Measurements from ENCODE around the gene ERN1. TPM values are rescaled to one million over a fixed set of nuclear protein-coding genes. Genes with fewer than 3 reads are reported as not detected.

ERN1 gene
- total and polyA plus RNA-seq, 2 of the 13 experiments (the other 11 are each of a cell fraction or from before 2014, with no cell fraction given) = 6.0 to 12.7 TPM

DNA sequence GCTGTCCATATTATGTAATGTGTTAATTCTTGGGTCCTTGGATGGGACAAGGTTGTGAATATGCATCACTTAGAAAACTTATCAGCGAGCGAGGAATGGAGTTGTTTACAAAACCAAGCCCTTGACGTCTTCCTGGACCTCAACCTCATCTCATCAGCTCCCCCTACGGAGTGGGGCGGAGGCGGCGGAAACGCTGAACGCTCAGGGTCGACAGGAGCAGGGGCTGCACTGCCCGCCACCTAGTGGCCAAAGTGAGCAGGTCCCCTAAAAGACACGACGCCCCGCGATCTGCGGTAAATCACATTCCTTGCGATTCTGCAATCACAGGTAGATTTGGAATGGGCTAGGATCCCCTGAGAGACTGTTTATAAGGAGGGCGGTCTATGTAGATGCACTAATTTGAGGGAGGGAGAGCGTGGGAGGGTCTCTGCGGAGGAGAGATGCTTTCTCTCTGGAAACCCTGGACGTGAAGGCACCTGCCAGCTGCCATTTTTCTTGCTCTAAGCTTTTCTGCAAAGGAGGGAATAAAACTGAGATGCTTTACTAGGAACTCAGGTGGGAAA lies 104.1 kb downstream of the ERN1 start (continued):
- TF ChIP-seq, protein P1, sequence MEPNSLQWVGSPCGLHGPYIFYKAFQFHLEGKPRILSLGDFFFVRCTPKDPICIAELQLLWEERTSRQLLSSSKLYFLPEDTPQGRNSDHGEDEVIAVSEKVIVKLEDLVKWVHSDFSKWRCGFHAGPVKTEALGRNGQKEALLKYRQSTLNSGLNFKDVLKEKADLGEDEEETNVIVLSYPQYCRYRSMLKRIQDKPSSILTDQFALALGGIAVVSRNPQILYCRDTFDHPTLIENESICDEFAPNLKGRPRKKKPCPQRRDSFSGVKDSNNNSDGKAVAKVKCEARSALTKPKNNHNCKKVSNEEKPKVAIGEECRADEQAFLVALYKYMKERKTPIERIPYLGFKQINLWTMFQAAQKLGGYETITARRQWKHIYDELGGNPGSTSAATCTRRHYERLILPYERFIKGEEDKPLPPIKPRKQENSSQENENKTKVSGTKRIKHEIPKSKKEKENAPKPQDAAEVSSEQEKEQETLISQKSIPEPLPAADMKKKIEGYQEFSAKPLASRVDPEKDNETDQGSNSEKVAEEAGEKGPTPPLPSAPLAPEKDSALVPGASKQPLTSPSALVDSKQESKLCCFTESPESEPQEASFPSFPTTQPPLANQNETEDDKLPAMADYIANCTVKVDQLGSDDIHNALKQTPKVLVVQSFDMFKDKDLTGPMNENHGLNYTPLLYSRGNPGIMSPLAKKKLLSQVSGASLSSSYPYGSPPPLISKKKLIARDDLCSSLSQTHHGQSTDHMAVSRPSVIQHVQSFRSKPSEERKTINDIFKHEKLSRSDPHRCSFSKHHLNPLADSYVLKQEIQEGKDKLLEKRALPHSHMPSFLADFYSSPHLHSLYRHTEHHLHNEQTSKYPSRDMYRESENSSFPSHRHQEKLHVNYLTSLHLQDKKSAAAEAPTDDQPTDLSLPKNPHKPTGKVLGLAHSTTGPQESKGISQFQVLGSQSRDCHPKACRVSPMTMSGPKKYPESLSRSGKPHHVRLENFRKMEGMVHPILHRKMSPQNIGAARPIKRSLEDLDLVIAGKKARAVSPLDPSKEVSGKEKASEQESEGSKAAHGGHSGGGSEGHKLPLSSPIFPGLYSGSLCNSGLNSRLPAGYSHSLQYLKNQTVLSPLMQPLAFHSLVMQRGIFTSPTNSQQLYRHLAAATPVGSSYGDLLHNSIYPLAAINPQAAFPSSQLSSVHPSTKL (CRISPR knock-in tag; IDR thresholded peaks at IDR 0.05) = peak; percentile 59; the same call in 1 of the 2 replicates
- TF ChIP-seq RARA (CRISPR knock-in tag; IDR thresholded peaks at IDR 0.05) (0 out of 2 replicates have a peak, but pooled peaks have one; percentile 25), RBAK (CRISPR knock-in tag; IDR thresholded peaks at IDR 0.05) (0 out of 2 replicates have a peak, but pooled peaks have one; percentile 6), ZNF20 (CRISPR knock-in tag; IDR thresholded peaks at IDR 0.05) (no peak)
- TF ChIP-seq, protein P2, sequence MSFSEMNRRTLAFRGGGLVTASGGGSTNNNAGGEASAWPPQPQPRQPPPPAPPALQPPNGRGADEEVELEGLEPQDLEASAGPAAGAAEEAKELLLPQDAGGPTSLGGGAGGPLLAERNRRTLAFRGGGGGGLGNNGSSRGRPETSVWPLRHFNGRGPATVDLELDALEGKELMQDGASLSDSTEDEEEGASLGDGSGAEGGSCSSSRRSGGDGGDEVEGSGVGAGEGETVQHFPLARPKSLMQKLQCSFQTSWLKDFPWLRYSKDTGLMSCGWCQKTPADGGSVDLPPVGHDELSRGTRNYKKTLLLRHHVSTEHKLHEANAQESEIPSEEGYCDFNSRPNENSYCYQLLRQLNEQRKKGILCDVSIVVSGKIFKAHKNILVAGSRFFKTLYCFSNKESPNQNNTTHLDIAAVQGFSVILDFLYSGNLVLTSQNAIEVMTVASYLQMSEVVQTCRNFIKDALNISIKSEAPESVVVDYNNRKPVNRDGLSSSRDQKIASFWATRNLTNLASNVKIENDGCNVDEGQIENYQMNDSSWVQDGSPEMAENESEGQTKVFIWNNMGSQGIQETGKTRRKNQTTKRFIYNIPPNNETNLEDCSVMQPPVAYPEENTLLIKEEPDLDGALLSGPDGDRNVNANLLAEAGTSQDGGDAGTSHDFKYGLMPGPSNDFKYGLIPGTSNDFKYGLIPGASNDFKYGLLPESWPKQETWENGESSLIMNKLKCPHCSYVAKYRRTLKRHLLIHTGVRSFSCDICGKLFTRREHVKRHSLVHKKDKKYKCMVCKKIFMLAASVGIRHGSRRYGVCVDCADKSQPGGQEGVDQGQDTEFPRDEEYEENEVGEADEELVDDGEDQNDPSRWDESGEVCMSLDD (CRISPR knock-in tag; IDR thresholded peaks at IDR 0.05; ENCODE audit: borderline replicate concordance) = peak; percentile 85; the same call in 1 of the 2 replicates
- TF ChIP-seq, protein P3, sequence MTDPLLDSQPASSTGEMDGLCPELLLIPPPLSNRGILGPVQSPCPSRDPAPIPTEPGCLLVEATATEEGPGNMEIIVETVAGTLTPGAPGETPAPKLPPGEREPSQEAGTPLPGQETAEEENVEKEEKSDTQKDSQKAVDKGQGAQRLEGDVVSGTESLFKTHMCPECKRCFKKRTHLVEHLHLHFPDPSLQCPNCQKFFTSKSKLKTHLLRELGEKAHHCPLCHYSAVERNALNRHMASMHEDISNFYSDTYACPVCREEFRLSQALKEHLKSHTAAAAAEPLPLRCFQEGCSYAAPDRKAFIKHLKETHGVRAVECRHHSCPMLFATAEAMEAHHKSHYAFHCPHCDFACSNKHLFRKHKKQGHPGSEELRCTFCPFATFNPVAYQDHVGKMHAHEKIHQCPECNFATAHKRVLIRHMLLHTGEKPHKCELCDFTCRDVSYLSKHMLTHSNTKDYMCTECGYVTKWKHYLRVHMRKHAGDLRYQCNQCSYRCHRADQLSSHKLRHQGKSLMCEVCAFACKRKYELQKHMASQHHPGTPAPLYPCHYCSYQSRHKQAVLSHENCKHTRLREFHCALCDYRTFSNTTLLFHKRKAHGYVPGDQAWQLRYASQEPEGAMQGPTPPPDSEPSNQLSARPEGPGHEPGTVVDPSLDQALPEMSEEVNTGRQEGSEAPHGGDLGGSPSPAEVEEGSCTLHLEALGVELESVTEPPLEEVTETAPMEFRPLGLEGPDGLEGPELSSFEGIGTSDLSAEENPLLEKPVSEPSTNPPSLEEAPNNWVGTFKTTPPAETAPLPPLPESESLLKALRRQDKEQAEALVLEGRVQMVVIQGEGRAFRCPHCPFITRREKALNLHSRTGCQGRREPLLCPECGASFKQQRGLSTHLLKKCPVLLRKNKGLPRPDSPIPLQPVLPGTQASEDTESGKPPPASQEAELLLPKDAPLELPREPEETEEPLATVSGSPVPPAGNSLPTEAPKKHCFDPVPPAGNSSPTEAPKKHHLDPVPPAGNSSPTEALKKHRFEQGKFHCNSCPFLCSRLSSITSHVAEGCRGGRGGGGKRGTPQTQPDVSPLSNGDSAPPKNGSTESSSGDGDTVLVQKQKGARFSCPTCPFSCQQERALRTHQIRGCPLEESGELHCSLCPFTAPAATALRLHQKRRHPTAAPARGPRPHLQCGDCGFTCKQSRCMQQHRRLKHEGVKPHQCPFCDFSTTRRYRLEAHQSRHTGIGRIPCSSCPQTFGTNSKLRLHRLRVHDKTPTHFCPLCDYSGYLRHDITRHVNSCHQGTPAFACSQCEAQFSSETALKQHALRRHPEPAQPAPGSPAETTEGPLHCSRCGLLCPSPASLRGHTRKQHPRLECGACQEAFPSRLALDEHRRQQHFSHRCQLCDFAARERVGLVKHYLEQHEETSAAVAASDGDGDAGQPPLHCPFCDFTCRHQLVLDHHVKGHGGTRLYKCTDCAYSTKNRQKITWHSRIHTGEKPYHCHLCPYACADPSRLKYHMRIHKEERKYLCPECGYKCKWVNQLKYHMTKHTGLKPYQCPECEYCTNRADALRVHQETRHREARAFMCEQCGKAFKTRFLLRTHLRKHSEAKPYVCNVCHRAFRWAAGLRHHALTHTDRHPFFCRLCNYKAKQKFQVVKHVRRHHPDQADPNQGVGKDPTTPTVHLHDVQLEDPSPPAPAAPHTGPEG (CRISPR knock-in tag; IDR thresholded peaks at IDR 0.05) = no peak
- TF ChIP-seq, protein P4, sequence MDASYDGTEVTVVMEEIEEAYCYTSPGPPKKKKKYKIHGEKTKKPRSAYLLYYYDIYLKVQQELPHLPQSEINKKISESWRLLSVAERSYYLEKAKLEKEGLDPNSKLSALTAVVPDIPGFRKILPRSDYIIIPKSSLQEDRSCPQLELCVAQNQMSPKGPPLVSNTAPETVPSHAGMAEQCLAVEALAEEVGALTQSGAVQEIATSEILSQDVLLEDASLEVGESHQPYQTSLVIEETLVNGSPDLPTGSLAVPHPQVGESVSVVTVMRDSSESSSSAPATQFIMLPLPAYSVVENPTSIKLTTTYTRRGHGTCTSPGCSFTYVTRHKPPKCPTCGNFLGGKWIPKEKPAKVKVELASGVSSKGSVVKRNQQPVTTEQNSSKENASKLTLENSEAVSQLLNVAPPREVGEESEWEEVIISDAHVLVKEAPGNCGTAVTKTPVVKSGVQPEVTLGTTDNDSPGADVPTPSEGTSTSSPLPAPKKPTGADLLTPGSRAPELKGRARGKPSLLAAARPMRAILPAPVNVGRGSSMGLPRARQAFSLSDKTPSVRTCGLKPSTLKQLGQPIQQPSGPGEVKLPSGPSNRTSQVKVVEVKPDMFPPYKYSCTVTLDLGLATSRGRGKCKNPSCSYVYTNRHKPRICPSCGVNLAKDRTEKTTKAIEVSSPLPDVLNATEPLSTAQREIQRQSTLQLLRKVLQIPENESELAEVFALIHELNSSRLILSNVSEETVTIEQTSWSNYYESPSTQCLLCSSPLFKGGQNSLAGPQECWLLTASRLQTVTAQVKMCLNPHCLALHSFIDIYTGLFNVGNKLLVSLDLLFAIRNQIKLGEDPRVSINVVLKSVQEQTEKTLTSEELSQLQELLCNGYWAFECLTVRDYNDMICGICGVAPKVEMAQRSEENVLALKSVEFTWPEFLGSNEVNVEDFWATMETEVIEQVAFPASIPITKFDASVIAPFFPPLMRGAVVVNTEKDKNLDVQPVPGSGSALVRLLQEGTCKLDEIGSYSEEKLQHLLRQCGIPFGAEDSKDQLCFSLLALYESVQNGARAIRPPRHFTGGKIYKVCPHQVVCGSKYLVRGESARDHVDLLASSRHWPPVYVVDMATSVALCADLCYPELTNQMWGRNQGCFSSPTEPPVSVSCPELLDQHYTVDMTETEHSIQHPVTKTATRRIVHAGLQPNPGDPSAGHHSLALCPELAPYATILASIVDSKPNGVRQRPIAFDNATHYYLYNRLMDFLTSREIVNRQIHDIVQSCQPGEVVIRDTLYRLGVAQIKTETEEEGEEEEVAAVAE (CRISPR knock-in tag; IDR thresholded peaks at IDR 0.05; ENCODE audit: borderline replicate concordance) = no peak

Data from HepG2 (cell line).